Glutamatergic neuron (in vitro differentiated cells): Measurements from ENCODE around the gene LRRC73. TPM values are rescaled to one million over a fixed set of nuclear protein-coding genes. Genes with fewer than 3 reads are reported as not detected.
"Not testable (repeated sequence)": the region's sequence is repeated elsewhere in the genome, so short reads cannot be mapped to it uniquely, and the experiment has no call there.

Source experiments
- DNase-seq: peaks from one replicate; pipeline ENCODE4 v3.0.0; 2022
- H3K27ac Mint-ChIP-seq: one replicate; pipeline ENCODE4 v1.8.0; 2020; ENCODE audit warnings: mild to moderate bottlenecking, mixed read lengths, inconsistent platforms; ENCODE audit not compliant: unreplicated experiment
- H3K27me3 Mint-ChIP-seq: one replicate; pipeline ENCODE4 v1.8.0; 2020; ENCODE audit warnings: mild to moderate bottlenecking, moderate library complexity, mixed read lengths, inconsistent platforms; ENCODE audit not compliant: unreplicated experiment
- H3K36me3 Mint-ChIP-seq: one replicate; pipeline ENCODE4 v1.8.0; 2020; ENCODE audit warnings: mild to moderate bottlenecking, mixed read lengths, inconsistent platforms; ENCODE audit not compliant: unreplicated experiment
- H3K4me1 Mint-ChIP-seq: one replicate; pipeline ENCODE4 v1.8.0; 2020; ENCODE audit warnings: mild to moderate bottlenecking, low read depth, mixed read lengths, inconsistent platforms; ENCODE audit not compliant: unreplicated experiment
- H3K4me3 Mint-ChIP-seq: one replicate; pipeline ENCODE4 v1.8.0; 2020; ENCODE audit warnings: mild to moderate bottlenecking, mixed read lengths, inconsistent platforms; ENCODE audit not compliant: unreplicated experiment
- H3K9me3 Mint-ChIP-seq: one replicate; pipeline ENCODE4 v1.8.0; 2020; ENCODE audit warnings: mild to moderate bottlenecking, moderate library complexity, mixed read lengths, inconsistent platforms; ENCODE audit not compliant: unreplicated experiment
- total RNA-seq: library from RNA; stranded (reverse); fragmentation: NEBNext Ultra II Directional; extraction: Animal tissue kit (Norgen Biotek cat#: 25700); gene quantifications from one replicate; pipeline ENCODE4 v1.2.1, GENCODE V29; 2021; ENCODE audit not compliant: unreplicated experiment
- TF ChIP-seq, protein P1 (sequence below): fragments of 200-600 bp; sonication (generic); IDR thresholded peaks from one replicate; pipeline ENCODE4 v1.5.0; 2021; ENCODE audit not compliant: partially characterized antibody, unreplicated experiment

Gene LRRC73
- total RNA-seq, 1 donor from 2014 or later: 1.2 TPM

DNA sequence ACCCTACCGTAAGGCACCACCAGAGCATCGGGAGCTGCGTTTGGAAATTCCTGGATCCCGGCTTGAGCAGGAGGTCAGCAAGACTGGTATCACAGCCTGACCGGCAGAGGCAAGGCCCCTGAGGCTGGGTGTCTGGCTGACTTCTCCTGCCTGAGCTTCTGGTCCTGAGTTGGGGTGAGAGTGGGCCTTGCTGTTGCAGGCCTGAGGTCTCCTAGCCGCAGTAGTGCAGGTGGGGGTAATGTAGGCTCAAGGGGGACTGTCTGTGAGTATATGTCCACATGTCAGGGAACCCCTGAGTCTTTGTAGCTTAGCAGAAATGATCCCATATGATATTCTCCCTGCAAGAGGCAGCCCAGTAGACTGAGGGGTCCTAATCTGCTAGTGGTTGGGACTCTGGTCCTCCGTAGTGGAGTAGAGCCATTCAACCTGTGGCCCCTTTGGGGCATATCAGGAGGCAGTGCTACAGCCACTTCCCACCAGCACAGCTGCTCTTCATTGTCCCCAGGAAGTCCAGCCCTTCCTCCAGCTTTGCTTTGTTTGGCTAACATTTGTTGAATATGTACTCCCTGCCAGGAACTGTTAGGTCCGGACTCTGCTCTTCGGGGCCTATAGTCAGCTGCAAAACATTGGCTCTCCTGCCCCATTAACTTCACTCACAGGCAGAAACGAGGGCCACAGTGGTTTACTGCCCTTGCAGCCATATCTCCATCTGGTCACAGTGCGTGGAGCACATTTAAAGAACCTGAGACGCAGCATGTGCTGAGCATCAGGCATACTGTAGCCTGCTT lies 10.9 kb downstream of the LRRC73 start:
- Mint-ChIP-seq H3K9me3 (peaks cover 1% of the 10 kb centered on the region), H3K27me3 (peaks cover 5% of the 10 kb centered on the region), H3K27ac (no peak overlapping the region), H3K36me3 (no peaks in the 10 kb centered on the region), H3K4me1 (peaks cover 11% of the 10 kb centered on the region), H3K4me3 (no peak overlapping the region)
- TF ChIP-seq, protein P1, sequence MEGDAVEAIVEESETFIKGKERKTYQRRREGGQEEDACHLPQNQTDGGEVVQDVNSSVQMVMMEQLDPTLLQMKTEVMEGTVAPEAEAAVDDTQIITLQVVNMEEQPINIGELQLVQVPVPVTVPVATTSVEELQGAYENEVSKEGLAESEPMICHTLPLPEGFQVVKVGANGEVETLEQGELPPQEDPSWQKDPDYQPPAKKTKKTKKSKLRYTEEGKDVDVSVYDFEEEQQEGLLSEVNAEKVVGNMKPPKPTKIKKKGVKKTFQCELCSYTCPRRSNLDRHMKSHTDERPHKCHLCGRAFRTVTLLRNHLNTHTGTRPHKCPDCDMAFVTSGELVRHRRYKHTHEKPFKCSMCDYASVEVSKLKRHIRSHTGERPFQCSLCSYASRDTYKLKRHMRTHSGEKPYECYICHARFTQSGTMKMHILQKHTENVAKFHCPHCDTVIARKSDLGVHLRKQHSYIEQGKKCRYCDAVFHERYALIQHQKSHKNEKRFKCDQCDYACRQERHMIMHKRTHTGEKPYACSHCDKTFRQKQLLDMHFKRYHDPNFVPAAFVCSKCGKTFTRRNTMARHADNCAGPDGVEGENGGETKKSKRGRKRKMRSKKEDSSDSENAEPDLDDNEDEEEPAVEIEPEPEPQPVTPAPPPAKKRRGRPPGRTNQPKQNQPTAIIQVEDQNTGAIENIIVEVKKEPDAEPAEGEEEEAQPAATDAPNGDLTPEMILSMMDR: no peak
- DNase-seq: no peak

GRCh38 chr6:43498291-43498690 lies 11.9 kb downstream of the LRRC73 start:
- not testable (repeated sequence) for H3K4me3 Mint-ChIP-seq, H3K27ac Mint-ChIP-seq, DNase-seq, H3K9me3 Mint-ChIP-seq, H3K27me3 Mint-ChIP-seq, H3K36me3 Mint-ChIP-seq
- H3K4me1 Mint-ChIP-seq: peaks cover 11% of the 10 kb centered on the region

DNA sequence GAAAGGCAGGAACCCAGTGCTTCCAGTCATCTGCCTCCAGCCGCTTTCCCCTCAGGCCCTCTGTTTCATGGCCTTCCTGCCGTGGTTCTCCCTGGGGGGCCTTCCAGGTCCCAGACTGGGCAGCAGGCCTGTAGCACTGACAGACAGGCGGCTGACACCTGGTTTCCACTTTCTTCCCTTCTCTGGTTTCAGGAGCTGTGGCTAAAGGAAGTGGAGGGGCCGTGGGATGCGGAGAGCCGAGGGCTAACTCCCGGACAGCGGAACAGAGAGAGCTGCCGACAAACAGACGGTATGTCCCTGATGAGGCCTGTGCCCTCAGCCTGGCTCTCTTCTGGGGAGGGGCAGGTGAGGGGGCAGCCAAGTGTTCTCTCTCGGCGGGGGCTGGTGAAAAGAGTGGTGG lies 12.5 kb downstream of the LRRC73 start:
- DNase-seq: no peak
- H3K27ac Mint-ChIP-seq: no peak overlapping the region
- no peak overlapping the region for H3K4me3 Mint-ChIP-seq
- peaks cover 4% of the 10 kb centered on the region for H3K36me3 Mint-ChIP-seq
- H3K9me3 Mint-ChIP-seq: no peaks in the 10 kb centered on the region
- peaks cover 15% of the 10 kb centered on the region for H3K4me1 Mint-ChIP-seq
- H3K27me3 Mint-ChIP-seq: peaks cover 8% of the 10 kb centered on the region
- TF ChIP-seq, protein P1: no peak

- no peaks in the 10 kb centered on the region for H3K9me3 Mint-ChIP-seq
- no peak for DNase-seq
- peaks cover 6% of the 10 kb centered on the region for H3K27me3 Mint-ChIP-seq
Observed at GRCh38 chr6:43497129-43497396, 13.1 kb downstream of the LRRC73 start.

GRCh38 chr6:43496370-43497128 lies 13.6 kb downstream of the LRRC73 start:
- H3K9me3 Mint-ChIP-seq: no peaks in the 10 kb centered on the region
- DNase-seq: no peak
- TF ChIP-seq, protein P1: no peak
- peaks cover 4% of the 10 kb centered on the region for H3K36me3 Mint-ChIP-seq
- H3K27me3 Mint-ChIP-seq: peaks cover 8% of the 10 kb centered on the region
- H3K4me3 Mint-ChIP-seq: no peak overlapping the region
- H3K4me1 Mint-ChIP-seq: peaks cover 19% of the 10 kb centered on the region
- no peak overlapping the region for H3K27ac Mint-ChIP-seq

More at GRCh38 chr6:43497129-43497396, 13.1 kb downstream of the LRRC73 start:
- Mint-ChIP-seq H3K36me3 (peaks cover 4% of the 10 kb centered on the region), H3K4me3 (no peak overlapping the region), H3K27ac (no peak overlapping the region), H3K4me1 (peaks cover 19% of the 10 kb centered on the region)
- TF ChIP-seq, protein P1: no peak
